Measurements from ENCODE around the gene NID1.

Gene NID1, protein sequence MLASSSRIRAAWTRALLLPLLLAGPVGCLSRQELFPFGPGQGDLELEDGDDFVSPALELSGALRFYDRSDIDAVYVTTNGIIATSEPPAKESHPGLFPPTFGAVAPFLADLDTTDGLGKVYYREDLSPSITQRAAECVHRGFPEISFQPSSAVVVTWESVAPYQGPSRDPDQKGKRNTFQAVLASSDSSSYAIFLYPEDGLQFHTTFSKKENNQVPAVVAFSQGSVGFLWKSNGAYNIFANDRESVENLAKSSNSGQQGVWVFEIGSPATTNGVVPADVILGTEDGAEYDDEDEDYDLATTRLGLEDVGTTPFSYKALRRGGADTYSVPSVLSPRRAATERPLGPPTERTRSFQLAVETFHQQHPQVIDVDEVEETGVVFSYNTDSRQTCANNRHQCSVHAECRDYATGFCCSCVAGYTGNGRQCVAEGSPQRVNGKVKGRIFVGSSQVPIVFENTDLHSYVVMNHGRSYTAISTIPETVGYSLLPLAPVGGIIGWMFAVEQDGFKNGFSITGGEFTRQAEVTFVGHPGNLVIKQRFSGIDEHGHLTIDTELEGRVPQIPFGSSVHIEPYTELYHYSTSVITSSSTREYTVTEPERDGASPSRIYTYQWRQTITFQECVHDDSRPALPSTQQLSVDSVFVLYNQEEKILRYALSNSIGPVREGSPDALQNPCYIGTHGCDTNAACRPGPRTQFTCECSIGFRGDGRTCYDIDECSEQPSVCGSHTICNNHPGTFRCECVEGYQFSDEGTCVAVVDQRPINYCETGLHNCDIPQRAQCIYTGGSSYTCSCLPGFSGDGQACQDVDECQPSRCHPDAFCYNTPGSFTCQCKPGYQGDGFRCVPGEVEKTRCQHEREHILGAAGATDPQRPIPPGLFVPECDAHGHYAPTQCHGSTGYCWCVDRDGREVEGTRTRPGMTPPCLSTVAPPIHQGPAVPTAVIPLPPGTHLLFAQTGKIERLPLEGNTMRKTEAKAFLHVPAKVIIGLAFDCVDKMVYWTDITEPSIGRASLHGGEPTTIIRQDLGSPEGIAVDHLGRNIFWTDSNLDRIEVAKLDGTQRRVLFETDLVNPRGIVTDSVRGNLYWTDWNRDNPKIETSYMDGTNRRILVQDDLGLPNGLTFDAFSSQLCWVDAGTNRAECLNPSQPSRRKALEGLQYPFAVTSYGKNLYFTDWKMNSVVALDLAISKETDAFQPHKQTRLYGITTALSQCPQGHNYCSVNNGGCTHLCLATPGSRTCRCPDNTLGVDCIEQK

DNA sequence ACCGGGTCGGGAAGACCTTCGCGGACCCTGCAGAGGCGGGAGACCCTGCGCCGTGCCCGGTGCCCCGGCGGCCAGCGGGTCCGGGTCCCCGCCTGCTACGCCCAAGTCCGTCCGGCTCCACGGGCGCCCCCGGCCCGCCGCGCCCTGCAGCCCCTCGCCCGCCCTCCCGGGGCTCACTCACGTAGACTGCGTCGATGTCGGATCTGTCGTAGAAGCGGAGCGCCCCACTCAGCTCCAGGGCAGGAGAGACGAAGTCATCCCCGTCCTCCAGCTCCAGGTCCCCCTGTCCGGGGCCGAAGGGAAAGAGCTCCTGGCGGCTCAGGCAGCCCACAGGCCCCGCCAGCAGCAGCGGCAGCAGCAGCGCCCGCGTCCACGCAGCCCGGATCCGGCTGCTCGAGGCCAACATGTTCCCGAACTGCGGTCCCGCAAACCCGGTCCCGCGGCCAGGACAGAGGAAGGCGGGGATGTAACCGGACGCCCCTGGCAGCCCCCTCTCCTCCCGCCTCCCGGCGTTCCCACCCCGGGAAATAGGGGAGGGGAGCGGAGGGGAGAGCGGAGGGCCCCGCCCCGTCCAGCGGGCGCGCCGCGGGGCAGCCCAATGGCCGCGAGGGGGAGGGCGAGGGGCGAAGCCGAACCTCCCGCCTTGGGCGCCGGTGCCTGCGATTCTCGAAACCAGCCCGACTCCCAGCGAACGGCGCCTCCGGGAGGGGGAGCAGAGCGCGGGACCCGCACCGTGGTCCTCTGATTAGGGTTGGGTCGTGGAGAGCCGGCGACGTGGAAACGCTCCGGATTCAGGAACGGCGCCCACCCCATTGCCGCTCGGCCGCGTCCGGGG lies at the start of gene NID1:
Gene NID1 (minus strand): TSS at position 417 of the 835 bp plus-strand sequence. CDS start 11 bp downstream, at position 406.
- in situ Hi-C loops (cut with MboI; ENCODE audit: low sequenced_read_pairs) = no loop called here

DNA sequence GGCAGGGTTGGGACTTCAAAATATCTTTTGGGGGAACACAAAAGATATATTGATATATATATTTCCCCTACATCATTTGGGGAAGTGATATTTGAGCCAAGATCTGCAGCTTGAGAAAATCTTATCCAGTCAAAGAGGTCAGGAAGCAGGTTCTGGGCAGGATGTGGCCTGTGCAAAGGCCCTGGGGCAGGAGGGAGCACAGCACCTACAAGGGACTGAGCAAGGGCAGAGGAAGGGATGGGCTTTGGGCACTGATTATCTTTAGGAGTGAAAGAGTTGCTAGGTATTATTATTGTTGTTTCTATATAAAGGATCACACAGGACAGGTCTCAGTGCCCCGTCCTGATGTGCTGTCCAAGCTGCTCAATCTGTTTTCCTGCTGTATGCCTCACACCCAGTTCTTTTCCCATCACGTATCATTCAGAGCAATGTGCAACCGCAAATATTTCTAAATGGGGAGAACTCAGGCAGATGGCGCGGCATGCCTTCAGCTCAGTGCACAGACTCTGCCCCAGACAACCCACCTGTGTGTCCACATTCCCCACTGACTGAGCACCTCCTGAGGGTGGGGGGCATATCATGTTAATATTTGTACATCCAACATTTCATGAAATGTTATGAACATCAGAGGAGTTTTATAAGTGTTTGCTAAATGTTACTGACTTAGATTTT lies 49.3 kb upstream of the NID1 start:
- in situ Hi-C loops (cut with MboI; ENCODE audit: low sequenced_read_pairs) = loop anchor here (10.0 to 25.0 kb wide), 3 partner anchors 381 to 1448 kb away; no protein-coding TSS in a partner anchor

DNA sequence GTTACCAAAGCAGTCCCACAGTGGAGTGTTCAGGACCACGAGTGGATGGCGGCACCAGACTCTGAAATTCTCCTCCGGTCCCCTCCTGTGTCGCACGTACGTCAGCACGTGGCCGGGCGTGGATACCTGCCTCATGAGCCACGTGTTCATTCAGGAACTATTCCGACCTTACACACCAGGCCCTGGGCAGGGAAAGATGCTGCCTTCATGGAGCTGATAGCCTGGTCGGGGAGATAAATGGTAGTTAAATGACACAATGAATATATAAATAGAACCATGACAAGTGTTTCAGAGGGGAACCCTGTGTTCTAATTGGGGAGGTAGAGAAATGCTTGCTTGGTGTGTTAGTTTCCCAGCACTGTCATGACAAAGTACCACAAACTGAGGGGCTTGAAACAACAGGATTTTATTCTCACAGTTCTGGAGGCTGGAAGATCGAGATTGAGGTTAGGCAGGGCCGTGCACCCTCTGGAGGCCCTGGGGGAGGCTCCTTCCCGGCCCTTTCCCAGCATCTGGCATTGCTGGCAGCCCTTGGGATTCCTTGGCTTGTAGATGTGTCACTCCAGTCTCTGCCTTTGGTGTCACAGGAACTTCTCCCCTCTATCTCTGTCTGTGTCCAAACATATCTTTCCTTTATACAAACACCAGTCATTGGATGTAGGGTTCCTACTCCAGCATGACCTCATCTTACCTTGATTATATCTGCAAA lies 48.6 kb upstream of the NID1 start:
- in situ Hi-C loops (cut with MboI; ENCODE audit: low sequenced_read_pairs) = loop anchor here (10.0 to 25.0 kb wide), 3 partner anchors 381 to 1449 kb away; no protein-coding TSS in a partner anchor

DNA sequence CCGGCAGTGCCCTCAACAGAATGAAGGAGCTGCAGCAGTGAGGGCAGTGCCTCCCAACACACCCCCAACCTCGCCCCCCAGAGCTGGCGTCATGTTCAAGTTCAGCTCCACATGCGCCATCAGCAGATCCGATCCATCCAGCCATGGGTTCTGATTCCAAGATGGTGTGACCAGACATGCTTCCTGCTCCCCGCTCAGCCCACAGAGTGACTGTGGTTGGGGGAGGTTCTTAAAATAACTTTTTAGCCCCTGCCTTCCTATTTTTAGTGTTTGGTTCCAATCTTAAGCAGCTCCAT lies 47.4 kb upstream of the NID1 start:
- in situ Hi-C loops (cut with MboI; ENCODE audit: low sequenced_read_pairs) = loop anchor here (10.0 to 25.0 kb wide), 3 partner anchors 383 to 1450 kb away; no protein-coding TSS in a partner anchor

DNA sequence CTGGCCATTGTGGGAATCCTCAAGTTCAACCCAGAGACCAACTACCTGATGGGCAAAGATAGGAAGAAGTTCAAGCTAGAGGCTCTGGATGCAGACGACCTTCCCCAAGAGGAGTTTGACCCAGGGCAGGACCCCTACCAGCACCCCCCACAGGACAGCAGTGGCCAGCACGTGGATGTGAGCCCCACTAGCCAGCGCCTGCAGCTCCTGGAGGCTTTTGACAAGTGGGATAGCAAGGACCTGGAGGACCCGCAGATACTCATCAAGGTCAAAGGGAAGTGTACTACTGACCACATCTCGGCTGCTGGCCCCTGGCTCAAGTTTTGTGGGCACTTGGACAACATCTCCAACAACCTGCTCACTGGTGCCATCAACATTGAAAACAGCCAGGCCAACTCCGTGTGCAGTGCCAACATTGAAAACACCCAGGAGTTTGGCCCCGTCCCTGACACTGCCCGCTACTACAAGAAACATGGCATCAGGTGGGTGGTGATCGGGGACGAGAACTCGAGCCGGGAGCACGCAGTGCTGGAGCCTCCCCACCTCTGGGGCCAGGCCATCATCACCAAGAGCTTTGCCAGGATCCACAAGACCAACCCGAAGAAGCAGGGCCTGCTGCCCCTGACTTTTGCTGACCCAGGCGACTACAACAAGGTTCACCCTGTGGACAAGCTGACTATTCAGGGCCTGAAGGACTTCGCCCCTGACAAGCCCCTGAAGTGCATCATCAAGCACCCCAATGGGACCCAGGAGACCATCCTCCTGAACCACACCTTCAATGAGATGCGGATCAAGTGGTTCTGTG lies 46.8 kb upstream of the NID1 start:
- in situ Hi-C loops (cut with MboI; ENCODE audit: low sequenced_read_pairs) = loop anchor here (10.0 to 25.0 kb wide), 3 partner anchors 383 to 1451 kb away; no protein-coding TSS in a partner anchor

DNA sequence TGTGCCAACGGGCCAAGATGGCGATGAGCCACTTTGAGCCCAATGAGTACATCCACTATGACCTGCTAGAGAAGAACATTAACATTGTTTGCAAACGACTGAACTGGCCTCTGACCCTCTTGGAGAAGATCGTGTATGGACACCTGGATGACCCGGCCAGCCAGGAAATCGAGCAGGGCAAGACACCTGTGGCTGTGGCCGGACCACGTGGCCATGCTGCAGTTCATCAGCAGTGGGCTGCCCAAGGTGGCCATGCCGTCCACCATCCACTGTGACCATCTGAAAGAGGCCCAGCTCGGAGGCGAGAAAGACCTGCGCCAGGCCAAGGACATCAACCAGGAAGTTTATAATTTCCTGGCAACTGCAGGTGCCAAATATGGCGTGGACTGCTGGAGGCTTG lies 45.2 kb upstream of the NID1 start:
- in situ Hi-C loops (cut with MboI; ENCODE audit: low sequenced_read_pairs) = loop anchor here (10.0 to 25.0 kb wide), 3 partner anchors 385 to 1452 kb away; no protein-coding TSS in a partner anchor

DNA sequence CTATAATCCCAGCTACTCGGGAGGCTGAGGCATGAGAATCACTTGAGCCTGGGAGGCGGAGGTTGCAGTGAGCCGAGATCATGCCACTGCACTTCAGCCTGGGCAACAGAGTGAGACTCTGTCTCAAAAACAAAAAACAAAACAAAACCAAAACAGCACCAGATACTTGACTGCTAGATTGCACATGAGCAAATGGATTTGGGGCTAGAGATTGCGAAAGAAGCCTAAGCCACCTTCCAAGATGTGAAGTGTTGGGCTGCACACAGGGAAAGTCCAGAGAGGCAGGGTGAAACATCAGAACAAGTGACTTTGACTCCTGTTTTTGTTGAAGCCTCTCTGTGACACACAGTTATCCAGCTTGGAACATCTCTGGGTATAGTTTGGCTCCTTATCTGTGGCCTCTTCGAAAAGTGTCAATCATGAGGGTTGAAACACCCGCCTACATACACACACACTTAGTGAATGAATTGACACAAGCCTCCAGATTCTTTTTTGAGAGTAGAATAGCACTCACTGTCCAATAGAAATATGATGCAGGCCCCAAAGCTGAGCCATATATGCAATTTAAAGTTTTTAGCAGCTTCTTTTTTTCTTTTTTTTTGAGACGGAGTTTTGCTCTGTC lies 43.2 kb upstream of the NID1 start:
- in situ Hi-C loops (cut with MboI; ENCODE audit: low sequenced_read_pairs) = loop anchor here (25.0 kb wide), 2 partner anchors 1279 to 1454 kb away; no protein-coding TSS in a partner anchor

DNA sequence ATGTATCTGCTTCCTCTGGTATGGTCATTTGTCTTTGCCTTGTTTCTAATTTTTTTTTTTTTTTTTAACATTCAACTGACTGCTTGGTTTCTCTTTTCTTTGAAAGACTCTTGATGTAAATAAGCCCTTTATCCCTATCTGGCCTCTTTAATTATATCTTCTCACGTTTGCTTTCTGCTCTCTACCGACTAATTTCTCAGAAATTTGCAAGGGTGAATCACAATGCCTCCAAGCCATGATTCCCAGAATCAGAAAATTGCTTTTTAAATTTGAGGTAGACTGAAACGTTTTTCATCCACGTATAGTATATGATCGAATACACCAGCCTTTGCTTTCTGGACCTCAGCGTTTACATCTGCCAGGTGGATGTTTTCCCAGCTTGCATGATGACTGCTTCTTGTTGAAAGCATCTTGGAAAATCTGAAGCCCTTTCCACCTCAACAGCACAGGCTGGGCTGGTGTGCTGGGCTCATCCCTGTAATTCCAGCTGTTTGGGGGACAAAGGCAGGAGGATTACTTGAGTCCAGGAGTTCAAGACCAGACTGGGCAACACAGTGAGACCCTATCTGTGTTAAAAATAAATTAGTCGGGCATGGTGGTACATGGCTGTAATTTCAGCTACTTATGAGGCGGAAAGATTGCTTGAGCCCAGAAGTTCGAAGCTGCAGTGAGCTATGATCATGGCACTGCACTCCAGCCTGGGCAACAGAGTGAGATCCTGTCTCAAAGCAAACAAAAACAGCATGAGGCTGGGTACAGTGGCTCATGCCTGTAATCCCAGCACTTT lies 42.4 kb upstream of the NID1 start:
- in situ Hi-C loops (cut with MboI; ENCODE audit: low sequenced_read_pairs) = loop anchor here (25.0 kb wide), 2 partner anchors 1280 to 1455 kb away; no protein-coding TSS in a partner anchor

DNA sequence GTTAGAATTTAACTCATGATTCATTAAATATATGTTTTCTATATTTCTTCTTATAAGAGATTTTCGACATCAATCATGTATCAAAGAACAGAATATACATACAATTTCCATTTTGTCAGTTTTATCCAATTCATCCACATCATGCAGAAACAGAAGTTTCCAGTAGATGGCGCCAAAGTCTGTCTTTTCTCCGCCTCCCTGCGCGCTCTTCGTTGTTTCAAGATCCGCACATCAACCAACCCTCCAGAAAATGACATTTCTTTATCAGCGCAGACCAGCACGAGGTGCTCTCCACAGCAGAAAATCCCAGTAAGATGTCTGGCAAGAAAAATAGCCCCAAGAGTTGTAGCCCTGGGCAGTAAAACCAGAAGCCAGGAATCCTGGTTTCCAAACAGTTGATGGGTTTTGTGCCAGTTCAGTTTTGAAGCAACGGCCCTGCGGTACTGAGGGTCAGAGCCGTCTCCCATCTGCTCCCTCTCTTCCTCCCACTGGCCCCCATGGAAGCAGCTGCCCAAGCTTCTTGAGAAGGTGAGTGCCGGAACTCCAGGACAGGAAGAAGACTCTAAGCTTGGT lies 38.8 kb upstream of the NID1 start:
- in situ Hi-C loops (cut with MboI; ENCODE audit: low sequenced_read_pairs) = loop anchor here (25.0 kb wide), 2 partner anchors 1284 to 1459 kb away; no protein-coding TSS in a partner anchor

DNA sequence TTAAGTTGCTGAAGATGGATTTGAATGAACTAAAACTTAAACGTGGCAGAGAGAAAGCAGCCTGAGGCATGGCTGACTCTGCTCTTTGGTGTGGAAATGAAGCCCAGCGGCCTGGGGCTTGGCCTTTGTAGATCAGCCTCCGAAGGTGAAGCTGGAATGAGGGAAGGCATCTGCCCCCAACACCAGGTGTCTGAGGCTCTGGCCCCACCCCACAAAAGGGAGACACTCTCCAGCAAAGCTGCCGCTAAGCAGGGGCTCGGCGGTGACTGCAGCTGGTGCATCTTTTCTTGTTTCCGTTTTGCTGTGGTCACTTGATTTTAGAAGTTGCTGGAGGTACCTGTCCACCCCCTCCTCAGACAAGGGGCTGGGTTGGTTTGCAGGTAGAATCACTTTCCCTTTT lies 38.2 kb upstream of the NID1 start:
- in situ Hi-C loops (cut with MboI; ENCODE audit: low sequenced_read_pairs) = loop anchor here (25.0 kb wide), 2 partner anchors 1284 to 1459 kb away; no protein-coding TSS in a partner anchor

DNA sequence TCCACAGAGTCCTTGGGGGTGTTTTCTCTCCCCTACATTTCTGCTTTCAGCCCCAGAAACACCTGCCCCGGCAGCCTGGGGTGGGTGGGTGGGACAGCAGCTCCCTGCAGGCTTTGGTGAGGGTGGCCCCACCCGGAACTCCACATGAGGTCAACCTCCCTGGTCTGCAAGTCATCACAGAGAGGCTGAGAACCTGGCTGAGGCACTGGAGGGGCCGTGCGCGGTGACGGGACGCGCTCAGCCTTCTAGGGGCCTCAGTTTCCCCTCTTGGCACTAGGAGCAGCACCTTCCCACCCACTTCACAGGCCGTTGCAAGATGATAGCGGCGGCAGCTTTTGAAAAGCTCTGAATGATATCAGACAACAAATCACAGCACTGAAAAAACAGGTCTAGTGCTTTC lies 37.7 kb upstream of the NID1 start:
- in situ Hi-C loops (cut with MboI; ENCODE audit: low sequenced_read_pairs) = loop anchor here (25.0 kb wide), 2 partner anchors 1285 to 1460 kb away; no protein-coding TSS in a partner anchor

DNA sequence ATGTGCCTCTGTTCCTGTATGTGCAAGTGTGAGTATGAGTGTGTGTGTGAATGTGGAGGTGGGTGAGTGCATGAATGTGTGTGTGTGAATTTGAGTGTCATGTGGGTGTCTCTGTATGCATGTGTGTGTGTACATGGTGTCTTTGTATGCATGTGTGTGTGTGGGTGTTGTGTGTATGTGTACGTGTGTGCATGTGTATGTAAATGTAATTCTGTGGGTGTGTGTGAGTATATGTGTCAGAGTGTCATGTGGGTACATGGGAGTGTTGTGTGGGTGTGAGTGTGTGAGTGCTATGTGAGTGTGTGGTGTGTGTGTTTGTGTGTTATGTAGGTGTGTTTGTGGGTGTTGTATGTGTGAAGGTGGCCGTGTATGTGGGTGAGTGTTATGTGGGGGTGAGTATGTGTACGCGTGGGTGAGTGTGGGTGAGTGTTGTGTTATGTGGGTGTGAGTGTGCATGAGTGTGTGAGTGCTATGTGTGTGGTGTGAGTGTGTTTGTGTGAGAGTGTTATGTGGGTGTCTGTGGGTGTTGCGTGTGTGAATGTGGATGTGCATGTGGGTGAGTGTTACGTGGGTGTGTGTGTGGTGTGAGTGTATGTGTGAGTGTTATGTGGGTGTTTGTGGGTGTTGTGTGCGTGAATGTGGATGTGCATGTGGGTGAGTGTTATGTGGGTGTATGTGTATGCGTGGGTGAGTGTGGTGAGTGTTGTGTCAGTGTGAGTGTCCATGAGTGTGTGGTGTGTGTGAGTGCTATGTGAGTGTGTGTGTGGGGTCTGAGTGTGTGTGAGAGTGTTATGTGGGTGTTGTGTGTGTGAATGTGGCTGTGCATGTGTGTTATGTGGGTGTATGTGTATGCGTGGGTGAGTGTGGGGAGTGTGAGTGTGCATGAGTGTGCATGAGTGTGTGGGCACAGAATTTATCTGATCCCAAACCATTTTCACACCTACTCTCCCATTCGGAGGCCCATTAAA lies 36.6 kb upstream of the NID1 start:
- in situ Hi-C loops (cut with MboI; ENCODE audit: low sequenced_read_pairs) = loop anchor here (25.0 kb wide), 2 partner anchors 1286 to 1461 kb away; no protein-coding TSS in a partner anchor

DNA sequence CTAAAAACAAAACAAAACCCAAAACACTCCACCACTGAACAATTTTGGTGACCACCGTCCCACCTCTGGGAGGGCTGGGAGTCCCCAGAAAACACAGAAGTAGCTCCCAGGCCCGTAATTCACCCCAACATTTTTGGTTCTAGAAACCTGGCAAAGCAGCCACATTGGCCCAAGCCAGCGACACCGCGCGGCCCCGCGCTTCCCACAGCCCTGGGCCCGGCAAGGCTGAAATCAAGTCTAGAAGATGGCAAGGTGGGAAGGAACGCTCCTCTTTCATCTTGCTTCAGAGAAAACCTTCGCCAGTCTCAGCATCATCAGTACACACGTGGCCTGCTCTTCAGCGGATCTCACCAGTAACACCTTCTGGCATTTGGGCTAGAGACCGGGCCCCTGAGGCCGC lies 35.9 kb upstream of the NID1 start:
- in situ Hi-C loops (cut with MboI; ENCODE audit: low sequenced_read_pairs) = loop anchor here (25.0 kb wide), 2 partner anchors 1287 to 1462 kb away; no protein-coding TSS in a partner anchor

DNA sequence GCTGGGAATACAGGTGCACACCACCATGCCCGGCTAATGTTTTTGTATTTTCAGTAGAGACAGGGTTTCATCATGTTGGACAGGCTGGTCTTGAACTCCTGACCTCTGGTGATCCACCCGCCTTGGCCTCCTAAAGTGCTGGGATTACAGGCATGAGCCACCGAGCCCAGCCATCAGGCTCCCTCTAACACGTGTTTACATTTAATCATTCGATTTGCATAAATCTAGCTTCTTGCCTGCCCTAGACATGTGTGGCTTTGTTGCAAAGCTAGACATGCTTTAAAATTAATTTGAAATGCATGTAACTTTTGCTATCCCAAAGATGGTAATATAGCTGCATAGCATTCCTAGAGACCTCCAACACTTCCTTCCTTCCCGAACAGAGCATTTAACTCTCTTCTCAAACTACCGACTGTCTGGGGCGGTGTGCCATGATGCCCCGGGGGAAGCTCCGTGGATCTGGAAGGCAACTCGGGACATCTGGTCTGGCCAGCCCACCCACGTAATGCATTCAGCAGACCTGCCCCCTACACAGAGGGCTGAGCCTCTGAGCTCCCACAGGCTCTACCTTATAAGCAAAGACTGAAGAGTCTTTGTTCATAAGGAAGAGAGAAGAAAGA lies 34.6 kb upstream of the NID1 start:
- in situ Hi-C loops (cut with MboI; ENCODE audit: low sequenced_read_pairs) = no loop called here
